ENCODE results near the gene FAM124A. TPM values are rescaled to one million over a fixed set of nuclear protein-coding genes. Genes with fewer than 3 reads are reported as not detected.

Gene FAM124A
- total RNA-seq, 1 donor from 2014 or later, result 2.4 TPM

DNA sequence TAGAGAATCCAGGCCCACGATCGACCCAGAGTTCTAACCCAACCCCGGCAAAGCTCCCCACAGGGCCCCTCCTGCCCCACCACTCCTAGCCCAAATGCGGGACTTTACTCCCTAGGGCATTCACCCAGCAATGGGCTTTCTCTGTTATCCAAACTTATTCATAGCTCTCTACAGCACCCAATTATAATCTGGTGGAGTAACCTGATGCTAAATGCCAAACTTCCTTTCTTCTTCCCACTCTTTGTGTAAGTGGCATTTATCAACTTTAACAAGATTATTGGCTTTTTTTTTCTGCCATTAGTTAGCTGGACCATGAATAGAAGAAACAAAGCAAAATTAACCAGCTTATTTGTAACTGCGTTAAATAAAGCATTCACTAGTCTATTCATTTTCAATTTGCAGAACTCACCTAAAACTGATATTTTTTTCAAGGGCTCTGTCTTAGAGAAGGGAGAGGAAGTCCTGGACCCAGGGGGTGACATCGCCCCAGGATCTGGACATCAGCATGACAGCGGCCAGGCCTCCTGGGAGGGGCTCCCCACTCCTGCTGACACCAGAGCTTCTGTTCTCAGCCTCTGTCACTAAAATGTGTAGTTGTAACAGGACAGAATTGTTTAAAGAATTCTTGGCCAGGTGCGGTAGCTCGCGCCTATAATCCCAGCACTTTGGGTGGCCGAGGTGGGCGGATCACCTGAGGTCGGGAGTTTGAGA lies 1.5 kb downstream of the FAM124A start:
- TF ChIP-seq, protein P1, sequence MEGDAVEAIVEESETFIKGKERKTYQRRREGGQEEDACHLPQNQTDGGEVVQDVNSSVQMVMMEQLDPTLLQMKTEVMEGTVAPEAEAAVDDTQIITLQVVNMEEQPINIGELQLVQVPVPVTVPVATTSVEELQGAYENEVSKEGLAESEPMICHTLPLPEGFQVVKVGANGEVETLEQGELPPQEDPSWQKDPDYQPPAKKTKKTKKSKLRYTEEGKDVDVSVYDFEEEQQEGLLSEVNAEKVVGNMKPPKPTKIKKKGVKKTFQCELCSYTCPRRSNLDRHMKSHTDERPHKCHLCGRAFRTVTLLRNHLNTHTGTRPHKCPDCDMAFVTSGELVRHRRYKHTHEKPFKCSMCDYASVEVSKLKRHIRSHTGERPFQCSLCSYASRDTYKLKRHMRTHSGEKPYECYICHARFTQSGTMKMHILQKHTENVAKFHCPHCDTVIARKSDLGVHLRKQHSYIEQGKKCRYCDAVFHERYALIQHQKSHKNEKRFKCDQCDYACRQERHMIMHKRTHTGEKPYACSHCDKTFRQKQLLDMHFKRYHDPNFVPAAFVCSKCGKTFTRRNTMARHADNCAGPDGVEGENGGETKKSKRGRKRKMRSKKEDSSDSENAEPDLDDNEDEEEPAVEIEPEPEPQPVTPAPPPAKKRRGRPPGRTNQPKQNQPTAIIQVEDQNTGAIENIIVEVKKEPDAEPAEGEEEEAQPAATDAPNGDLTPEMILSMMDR (IDR thresholded peaks at IDR 0.05), result no peak
- peaks cover 7% of the 10 kb centered on the region for H3K4me1 Mint-ChIP-seq (ENCODE audit: low read depth)
- no peak overlapping the region for H3K27ac Mint-ChIP-seq (ENCODE audit: unreplicated experiment)
- H3K27me3 Mint-ChIP-seq (ENCODE audit: low read depth), result peaks cover 9% of the 10 kb centered on the region
- H3K36me3 Mint-ChIP-seq (ENCODE audit: low read depth), result no peaks in the 10 kb centered on the region
- H3K4me3 Mint-ChIP-seq (ENCODE audit: unreplicated experiment), result peak overlapping the region; percentile 64
- no peak for DNase-seq (ENCODE audit: low spot score)
- H3K9me3 Mint-ChIP-seq (ENCODE audit: low read depth), result no peaks in the 10 kb centered on the region

DNA sequence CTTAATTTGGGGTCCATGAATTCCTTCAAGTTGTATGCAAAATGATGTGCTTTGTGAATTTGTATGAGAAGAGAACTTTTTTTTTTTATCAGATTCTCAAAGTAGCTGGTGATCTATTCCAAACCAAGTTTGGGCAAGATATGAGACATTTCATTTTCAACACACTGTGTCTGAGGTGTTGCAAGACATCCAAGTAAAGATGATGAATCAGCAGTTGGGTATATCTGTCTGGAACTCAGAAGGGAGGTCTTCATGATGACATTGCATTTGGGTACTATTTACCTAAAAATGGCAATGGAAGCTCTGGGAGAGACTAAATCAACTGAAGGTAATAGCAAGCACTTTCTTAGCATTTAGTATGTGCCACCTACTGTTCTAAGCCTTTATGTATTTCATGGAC lies 2.8 kb downstream of the FAM124A start:
- H3K27me3 Mint-ChIP-seq (ENCODE audit: low read depth), result peaks cover 11% of the 10 kb centered on the region
- H3K27ac Mint-ChIP-seq (ENCODE audit: unreplicated experiment), result no peak overlapping the region
- H3K4me1 Mint-ChIP-seq (ENCODE audit: low read depth), result peaks cover 7% of the 10 kb centered on the region
- H3K4me3 Mint-ChIP-seq (ENCODE audit: unreplicated experiment), result no peak overlapping the region
- peaks cover 1% of the 10 kb centered on the region for H3K36me3 Mint-ChIP-seq (ENCODE audit: low read depth)
- TF ChIP-seq, protein P1 (IDR thresholded peaks at IDR 0.05), result no peak
- H3K9me3 Mint-ChIP-seq (ENCODE audit: low read depth), result no peaks in the 10 kb centered on the region
- DNase-seq (ENCODE audit: low spot score), result no peak

DNA sequence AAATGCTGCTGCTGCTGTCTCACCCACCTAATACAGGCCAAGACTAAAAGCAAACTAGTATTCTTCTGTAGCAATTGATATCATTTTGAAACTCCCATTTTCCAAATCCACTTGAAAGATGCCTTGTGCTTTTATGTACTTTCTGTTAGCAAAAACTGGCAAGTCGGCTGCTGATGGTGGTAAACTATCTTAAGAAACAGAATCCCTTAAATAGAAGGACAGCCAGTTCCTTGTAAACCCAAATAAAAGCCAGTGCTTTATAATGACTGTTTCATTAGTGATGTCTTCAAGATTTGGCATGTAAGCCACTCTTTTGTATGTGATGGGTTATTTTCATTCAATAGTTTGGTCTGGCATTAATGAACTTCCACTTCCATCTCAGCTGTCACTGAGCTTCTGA lies 5.2 kb downstream of the FAM124A start:
- no peak overlapping the region for H3K4me3 Mint-ChIP-seq (ENCODE audit: unreplicated experiment)
- H3K4me1 Mint-ChIP-seq (ENCODE audit: low read depth), result peaks cover 7% of the 10 kb centered on the region
- H3K27ac Mint-ChIP-seq (ENCODE audit: unreplicated experiment), result no peak overlapping the region
- peaks cover 1% of the 10 kb centered on the region for H3K36me3 Mint-ChIP-seq (ENCODE audit: low read depth)
- no peaks in the 10 kb centered on the region for H3K9me3 Mint-ChIP-seq (ENCODE audit: low read depth)
- DNase-seq (ENCODE audit: low spot score), result no peak
- H3K27me3 Mint-ChIP-seq (ENCODE audit: low read depth), result peaks cover 11% of the 10 kb centered on the region
- TF ChIP-seq, protein P1 (IDR thresholded peaks at IDR 0.05), result no peak

DNA sequence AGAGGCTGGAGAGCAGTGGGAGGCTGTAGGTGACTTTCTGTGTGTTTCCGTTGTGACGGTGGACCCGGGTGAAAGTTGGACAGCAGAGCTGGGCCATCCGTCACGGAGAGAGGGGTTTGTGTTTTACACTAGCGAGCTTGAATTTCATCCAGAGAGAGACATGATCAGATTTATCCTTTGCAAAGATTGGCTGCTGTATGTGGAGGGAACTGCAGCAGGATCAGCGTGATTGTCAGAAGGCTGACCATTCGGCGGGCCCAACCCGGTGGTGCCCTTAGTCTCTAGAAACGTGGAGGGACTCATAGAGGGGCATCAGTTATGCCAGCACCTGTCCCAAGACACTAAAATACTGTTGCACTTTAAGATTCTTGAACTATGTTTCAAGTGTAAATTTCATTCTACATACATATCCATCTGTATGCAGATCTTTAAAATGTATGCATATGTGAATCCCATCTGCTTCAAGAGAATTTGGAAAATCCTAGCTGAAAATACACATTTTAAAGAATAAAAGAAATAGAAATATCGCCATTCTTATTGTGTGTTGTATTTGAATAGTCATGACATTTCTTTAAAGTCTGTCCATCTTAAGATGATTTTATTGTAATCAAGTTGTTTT lies 7.0 kb downstream of the FAM124A start:
- Mint-ChIP-seq H3K4me3 (ENCODE audit: unreplicated experiment) (no peak overlapping the region), H3K4me1 (ENCODE audit: low read depth) (no peaks in the 10 kb centered on the region), H3K9me3 (ENCODE audit: low read depth) (no peaks in the 10 kb centered on the region), H3K27ac (ENCODE audit: unreplicated experiment) (no peak overlapping the region), H3K27me3 (ENCODE audit: low read depth) (peaks cover 2% of the 10 kb centered on the region), H3K36me3 (ENCODE audit: low read depth) (peaks cover 1% of the 10 kb centered on the region)
- DNase-seq (ENCODE audit: low spot score), result no peak
- TF ChIP-seq, protein P1 (IDR thresholded peaks at IDR 0.05), result no peak

DNA sequence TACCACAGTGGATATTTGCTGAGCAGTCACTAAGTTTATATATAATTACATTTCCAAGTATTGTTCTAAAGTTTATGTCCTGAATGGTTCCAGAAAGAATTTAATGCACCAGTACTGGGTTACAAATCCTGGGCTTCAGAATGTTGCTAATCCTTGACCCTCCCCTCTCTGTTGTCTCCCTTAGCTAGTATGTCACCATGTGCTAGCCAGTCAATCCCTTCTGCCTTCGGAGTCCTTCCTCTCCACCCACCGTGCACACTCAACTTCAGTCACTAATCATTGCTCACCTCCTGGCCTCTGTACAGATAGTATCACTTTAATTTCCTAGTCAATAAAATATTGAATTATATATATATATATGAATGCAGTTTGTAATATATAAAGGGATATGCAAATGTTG lies 7.5 kb downstream of the FAM124A start:
- Mint-ChIP-seq H3K4me1 (ENCODE audit: low read depth) (no peaks in the 10 kb centered on the region), H3K9me3 (ENCODE audit: low read depth) (no peaks in the 10 kb centered on the region), H3K27me3 (ENCODE audit: low read depth) (peaks cover 2% of the 10 kb centered on the region), H3K27ac (ENCODE audit: unreplicated experiment) (no peak overlapping the region), H3K4me3 (ENCODE audit: unreplicated experiment) (no peak overlapping the region), H3K36me3 (ENCODE audit: low read depth) (peaks cover 1% of the 10 kb centered on the region)
- TF ChIP-seq, protein P1 (IDR thresholded peaks at IDR 0.05), result no peak
- DNase-seq (ENCODE audit: low spot score), result no peak

All from chondrocyte (in vitro differentiated cells).